SW 1271 (cell line): ENCODE results near the gene MREG.
"Not testable (repeated sequence)": the region's sequence is repeated elsewhere in the genome, so short reads cannot be mapped to it uniquely, and the experiment has no call there.

Source experiments
- DNase-seq, 2 experiments: peaks; one replicate each; lab custom pipeline; 2025; lab: John Stamatoyannopoulos, UW

MREG gene

DNA sequence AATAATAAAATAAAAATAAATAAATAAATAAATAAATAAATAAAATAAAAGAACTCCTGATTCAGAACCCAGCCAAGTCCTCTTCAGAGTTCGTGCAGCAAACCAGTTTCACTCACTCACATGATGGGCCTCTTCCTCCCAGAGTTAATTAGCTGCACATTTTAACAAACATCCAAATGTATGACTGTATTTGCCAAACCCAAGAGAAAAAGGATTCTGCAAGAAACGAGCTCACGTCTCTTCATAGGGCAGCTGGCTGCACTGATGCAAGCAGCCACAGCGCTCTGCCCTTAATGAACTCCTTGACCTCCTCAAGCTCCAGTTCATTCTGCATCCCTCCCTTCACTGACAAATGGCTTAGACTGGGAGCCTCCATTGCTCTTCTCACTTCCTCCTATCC is 55.1 kb downstream of the MREG start:
- no peak for DNase-seq

DNA sequence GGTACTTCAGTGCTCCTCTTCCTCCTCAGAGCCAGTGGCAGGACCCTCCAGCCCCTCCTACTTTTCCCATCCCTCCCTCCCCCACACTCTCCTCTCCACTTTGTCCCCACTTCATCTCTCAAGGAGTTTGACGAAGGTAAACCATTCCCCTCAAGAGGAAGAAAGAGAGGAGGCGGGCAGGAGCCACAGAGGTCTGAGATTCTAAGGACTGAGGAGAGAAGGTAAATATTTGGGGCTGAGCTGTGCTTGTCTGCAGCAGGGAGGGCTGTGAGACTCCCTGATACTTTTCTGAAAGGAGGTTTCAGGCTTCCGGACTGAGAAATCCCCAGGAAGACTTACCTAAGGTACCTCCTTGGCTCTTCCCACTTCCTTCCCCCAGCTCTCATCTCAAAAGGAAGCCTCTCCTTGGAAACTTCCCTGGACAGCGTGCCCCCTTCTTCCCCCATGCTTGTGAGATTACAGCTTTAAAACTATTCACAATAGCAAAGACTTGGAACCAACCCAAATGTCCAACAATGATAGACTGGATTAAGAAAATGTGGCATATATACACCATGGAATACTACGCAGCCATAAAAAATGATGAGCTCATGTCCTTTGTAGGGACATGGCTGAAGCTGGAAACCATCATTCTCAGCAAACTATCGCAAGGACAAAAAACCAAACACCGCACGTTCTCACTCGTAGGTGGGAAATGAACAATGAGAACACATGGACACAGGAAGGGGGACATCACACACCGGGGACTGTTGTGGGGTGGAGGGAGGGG is 55.8 kb downstream of the MREG start:
- DNase-seq, result not testable (repeated sequence)

DNA sequence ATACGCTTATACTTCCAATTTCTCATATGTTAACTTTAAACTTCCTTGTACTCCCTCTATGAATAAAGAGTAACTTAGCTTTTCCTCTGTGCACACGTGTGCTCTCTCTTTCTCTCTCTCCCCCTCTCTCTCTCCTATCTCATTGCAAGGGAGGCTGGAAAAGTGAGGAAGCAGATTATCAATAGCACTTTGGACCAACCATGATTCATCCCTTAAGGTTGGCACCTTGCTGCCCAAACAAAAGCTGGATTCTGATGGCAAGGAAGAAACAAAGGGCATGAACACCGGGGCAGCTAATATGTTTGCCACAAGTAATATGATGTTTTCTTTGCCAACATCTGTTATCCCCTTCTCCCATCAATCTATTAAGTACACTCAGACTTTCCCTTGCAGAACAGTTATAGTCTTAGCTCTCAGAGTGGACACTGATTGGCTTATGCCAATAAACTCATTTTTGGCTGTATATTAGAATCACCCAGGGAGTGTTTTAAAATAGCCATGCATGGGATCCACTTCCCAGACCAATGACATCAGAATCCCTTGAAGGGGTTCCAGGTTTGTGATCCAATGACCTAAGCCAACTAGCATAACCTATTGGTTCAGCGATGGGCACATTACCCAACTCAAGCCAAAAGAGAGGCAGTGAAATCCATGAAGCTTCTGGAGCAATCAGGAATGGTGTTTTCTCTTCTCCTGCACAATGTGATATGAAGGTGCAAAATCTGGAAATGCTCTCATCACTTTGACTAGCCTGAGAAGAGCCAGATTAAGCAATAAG is 60.3 kb downstream of the MREG start:
- DNase-seq, result no peak

DNA sequence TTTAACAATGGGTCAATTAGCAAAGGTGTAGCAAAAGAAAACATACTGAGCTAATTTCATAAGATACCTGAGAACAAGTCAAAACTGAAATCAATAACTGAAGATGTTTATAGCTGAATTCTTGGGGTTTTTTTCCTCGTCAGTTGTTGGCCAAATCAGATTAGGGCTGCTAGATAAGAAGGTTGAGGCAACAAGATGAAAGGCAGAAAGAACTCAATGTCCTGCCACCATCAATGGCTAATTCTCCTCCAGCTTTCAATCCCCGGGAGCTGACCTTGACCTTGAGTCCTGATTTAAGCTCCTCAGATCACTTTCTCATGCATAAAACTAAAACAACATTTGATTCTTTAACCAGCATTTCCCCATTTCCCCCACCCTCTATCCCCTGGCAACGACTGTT is 61.8 kb downstream of the MREG start:
- DNase-seq, result no peak

DNA sequence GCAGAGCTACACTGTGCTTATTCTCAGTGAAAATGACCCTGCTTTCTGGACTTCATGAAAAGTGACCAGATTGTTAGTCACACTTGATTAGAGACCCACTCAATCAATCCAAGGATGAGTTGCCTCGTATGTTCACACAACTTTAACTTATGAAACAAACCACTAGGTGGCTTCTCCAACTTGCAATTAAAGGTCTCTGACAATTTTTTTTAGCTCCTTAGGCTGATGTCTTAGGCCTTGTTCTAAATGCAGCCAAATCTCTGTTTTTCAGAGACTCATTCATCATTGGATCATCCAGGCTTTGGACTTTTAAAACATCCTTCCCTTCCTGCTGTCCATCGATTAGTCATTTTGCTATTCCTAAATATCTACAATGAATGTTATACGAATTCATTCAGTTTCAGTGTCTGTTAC is 63.4 kb downstream of the MREG start:
- peak in 1 of 2 experiments; percentile 62 for DNase-seq

DNA sequence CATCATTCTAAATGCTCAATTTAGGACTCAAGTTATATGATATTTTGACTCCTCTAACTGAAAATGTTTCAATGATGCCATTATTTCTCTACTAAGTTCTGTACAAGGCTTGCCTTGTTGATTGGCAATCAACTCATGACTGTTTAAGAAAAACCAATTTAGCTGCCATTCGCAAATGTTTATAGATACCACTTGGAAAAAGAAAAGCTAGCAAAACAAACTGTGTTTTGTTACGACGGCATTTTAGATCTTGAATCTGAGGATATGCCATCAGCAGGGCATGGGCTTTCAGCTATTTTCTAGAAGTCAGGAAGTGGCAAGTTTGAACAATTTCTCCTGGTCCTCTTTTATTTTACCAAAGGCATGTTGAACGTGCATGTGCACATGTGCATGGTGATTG is 65.3 kb downstream of the MREG start:
- DNase-seq, result no peak

DNA sequence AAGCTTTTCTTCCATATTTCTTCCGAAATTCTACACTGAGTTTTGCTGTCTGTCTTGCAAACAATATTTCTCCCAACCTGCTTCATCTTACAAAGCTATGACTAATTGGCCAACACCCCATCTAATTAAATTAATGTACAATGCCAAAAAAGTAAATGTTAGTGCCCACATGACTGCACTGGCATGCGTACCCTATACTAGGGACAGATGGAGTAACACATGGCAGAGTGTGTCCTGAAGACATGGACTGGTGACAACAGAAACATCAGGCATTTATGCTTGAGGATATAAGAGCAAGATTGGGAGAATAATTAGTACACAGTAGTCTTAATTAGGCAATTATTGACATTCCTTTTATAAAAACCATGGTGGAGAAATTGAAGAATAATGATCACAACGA is 66.8 kb downstream of the MREG start:
- DNase-seq, result no peak

DNA sequence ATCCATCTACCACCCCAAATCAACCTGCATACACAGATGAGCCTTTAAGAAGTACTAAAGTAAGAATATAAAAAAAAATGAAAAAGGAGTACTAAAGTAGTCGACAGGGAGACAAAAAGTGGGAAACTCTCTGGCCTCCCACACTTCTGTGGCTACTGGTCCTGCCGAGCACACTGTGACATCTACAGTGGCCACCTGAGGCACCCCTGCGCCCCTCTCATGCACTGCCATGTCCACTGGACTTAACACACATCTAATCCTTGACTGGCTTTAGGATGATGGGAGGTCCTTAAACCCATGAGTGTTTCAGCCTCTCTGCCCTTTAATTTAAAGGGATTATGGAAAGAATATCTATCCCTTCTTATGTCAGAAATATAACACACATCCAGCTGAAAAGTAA is 71.2 kb downstream of the MREG start:
- no peak for DNase-seq

DNA sequence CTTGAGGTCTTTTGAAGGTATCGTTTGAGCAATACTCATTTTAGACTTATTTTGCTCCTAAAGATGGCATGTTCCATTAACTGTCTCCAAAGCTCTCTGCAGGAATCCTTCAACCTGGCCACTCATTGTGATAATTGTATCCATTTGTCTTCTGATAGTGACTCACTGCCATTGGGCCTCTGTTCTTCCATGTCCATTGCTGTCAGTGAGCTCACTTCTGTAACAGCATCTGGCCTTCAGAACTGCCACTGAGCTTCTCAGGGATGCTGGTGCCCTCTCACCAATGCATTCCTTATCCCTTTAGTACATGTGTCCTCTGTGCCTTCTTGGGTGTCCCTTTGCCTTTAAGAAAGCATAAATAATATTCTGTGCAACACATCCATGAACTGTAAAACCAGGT is 71.6 kb downstream of the MREG start:
- DNase-seq, result no peak

DNA sequence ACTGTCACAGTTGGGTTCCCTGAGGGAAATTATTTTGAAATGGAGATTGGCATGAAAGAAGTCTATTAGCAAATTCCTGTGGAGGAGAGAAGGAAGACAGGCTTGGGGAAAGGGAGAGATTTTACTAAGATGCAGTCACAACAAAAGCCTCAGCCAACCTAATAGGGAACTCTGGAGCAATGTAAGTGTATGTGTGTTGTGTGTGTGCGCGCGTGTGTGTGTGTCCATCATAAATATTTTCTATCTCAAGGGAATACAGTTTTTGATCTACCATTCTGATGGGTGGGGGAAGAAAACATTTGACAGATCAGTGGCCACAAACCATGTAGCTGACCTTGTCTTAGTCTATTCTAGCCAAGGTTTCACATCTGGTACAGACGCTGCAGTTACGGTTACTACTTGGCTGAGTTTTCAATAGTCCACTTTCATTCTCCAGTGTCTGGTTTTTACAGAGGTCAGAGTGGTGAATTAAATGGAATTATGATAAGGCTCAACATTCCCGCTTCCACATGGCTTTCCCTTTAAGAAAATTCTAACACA is 72.6 kb downstream of the MREG start:
- no peak for DNase-seq

DNA sequence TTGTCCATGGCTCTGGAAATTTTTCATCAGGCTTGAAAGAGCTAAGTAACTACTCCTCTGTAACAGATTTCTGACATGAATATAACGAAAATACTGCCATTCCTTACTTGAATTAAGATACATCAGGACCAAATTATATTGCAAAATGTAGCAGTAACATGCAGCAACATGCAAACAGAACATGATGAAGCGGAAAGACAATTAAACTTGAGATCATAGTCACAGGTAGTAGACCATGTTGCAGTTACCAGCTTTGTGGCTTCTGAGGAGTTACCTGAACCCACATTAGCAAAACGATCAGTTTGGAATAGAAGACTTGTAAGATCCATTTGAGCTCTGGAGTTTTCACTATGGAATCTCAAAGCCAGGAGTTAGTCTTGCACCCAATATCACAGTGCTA is 76.2 kb downstream of the MREG start:
- no peak for DNase-seq

DNA sequence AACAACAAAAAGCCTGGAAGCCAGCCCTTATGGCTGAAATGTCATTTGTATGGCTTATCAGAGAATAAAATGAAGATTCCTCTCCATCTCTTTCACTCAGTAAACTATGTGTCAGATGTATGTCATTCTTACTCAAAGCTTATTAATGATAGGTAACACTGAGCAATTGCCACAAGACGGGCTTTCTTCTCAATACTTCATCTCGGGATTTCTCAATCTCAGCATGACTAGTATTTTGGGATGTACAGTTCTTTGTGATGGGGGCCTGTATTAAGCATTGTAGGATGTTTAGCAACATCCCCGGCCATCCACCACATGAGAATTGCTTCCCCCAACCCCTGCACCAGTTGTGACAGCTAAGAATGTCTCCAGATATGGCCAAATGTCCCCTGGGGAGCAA is 80.2 kb downstream of the MREG start:
- DNase-seq, result no peak

DNA sequence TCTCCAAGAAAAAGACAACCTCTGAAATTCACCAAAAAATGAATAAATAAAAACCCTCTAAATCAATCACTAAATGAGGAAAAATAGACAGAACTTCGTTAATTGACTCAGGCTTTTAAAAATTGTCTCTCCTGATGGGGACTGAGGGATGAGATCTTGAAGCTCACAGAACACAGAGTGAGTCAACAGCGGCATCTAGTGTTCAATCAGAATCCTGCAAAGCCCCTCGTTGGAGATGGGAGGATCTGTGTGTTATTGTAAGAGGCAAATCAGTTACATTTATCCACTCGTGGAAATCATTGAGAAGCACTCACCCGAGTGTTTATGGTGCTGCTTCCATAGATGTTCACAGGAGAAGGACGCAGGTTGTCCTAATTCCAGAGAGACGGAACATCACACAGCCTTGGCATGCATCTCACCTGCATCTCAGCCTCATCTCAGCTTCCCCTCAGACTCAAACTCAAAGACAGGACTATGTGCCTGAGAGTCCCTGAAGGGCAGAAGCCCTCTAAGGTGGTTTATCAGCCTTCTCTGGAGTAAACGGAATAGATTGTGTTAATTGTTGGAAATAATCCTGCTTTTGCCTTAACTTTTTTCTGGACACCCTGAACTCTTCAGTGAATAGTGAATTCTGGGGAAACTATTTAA is 82.0 kb downstream of the MREG start:
- DNase-seq, result peak; percentile 33 to 44

DNA sequence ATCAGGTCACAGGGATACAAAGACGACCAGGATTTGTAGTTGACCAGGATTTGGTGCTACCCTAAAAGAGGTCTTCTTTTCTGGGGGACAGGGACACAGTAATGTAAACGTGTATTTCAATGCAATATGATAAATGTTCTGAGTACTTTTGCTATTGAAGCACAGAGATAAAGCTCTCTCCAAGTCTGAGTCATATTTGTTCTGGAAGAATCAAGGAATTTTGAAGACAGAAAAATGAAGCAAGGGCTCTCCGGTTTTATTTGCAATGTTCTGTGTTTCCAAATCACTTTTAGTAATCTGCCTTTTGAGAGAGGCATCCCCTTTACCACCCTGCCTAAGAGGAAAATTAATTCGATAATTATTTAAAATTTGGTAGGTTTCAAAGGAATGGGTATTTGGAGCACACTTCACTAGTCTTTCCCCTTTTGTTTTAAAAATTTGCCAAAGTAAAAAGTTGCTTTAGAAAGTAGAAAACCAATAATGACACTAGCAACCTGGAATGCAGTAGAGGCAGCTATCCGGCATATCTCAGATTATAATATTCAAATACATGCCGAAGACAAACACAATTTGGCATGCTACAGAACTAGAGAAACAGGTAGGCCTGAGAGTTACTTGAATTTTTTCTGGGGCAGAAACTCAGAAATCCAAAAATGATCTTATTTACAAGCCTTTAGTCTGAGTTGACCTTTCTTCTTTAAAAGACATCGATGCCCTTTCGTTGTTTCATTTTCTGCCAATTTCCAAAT is 82.7 kb downstream of the MREG start:
- DNase-seq, result no peak

DNA sequence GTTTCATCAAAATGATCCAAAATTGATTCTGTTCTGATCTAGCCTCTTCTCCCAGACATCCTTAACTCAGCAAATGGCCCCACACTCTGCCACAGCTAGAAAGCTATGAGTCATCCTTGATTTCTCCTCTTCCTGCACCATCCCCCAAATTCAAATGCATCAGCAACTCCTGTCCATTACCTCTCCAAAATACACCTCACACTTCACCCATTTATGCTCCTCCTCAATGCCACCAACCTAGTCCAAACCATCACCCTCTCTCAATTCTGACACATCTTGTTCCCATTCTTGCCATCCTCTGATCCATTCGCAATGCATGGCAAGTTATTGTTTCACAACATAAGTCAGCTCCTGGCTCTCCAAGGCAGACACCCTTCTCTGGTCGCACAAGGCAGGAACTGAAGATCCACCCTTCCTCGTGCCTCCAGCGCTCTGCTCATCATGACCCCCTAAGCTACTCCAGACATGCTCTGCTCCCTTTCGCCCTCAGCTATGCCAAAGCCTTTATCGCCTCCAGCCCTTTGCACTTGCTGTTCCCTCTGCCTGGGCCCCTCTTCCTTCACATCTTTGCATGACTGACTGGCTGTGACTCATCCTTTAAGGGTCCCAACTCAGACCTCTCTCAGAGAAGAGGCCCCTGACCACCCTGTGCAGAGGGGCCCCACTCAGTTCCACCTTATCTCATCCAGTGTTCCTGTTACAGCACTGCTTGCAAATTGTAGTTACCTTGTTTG is 83.6 kb downstream of the MREG start:
- no peak for DNase-seq

DNA sequence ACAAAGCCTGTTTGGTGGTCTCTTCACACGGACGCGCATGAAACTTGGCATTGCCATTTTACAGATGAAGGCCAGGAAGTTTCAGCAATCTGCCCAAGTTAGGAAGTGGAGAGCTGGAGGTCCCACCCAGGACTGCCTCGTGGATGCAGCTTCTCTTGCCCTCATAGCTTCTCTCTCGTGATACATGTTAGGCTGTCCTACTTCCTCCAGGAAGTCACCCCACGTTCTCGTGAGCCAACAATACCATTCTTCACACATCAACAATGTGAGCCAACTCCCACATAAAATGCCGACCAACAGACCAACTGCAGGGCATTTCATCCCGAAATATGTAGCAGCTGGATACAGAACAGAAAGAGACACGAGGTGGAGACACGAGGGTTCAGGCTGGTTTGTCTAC is 85.3 kb downstream of the MREG start:
- no peak for DNase-seq

DNA sequence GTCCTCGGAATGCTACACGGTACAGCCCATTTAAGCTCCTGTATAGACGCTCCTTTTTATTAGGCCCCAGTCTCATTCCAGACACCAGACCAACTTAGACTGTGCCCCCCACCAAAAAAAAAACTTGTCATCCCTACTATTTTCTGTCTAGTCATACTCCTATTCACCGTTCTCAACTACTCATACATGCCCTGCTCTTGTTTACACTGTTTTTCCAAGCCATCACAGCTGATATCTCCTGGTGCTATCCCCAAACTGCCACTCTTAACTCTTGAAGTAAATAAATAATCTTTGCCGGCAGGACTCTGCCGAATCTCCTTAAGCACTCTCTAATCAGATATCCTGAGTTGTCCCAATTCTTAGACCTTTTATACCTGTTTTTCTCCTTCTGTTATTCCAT is 86.4 kb downstream of the MREG start:
- DNase-seq, result not testable (repeated sequence)

DNA sequence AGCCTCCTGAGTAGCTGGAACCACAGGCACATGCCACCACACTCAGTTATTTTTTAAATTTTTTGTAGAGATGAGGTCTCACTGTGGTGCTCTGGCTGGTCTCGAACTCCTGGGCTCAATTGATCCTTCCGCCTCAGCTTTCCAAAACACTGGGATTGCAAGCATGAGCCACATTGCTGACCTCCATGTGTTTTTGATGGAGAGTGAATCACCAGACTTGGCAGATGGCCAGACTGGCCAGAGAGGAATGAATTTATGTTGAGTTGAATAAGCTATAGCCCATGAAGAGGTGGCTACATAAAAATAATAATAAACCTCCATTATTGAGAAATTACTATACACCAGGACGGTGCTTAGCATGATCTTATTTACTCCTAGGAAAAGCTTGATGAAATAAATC is 91.5 kb downstream of the MREG start:
- DNase-seq, result no peak

DNA sequence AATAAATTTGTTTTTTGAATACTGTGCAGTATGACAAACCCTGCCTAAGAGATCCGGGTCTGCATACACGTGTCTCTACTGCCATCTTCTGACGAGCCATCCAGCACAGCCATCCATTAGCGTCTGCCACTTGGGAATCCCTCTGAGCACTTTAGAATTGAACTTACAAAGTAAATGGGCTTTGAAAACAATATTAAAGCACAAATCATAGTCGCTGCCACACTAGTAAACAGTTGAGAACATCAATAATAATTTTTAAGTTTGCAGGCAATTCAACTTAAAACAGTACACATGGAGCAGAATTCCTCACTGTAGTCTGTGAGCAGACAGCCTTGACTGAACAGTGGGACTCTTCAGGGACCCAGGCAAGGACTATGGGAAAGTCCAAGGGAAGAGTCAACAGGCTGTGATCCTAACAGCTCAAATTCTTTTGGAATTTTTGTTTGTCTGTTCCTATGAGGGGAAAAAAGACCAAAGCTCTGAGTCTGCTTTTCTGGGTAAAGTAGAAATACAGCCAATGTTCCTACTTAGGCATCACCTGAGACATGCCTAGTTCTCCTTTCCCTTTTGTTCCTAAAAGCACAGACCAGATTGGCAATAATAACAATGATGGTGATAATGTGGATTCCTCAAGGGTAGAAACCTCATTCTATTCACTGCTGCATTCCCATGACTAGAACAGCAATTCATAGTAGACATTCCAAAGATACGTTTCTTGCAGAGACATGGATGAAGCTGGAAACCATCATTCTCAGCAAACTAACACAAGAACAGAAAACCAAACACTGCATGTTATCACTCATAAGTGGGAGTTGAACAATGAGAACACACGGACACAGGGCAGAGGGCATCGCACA is 92.9 kb downstream of the MREG start:
- DNase-seq, result peak; percentile 8 to 60

DNA sequence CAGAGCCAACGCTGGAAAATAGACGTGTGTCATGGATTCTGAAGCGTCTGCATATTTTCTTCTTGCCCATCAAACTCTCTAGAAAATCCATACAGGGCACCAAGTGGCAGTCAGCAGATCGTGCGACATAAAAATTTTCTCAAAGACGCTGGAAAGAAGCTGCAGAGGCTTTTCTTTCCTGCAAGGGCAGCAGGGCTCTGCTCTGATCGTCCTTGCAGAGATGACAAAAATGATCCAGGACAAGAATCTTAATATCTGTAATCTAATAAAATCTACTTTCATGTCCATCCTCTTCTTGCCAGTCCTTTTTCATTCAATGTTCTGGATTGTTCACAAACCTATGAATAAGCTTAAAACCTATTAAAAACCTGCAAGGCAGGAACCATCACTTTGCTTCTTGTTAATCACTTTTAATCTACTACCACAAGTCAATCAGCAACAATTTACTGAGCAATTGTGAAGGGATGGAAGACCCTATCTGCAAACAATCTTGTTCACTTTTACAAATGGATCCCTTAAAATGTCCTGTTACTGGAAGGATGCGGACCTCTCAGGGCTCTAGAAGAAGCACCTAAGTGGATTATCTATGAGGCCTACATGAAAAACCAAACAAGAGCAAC is 93.6 kb downstream of the MREG start:
- DNase-seq, result no peak
